AG04450 (cell line): ENCODE results near the gene ELP6. TPM values are rescaled to one million over a fixed set of nuclear protein-coding genes. Genes with fewer than 3 reads are reported as not detected.

Experiments used
- CTCF ChIA-PET: fragments of 300-600, 350-600 bp; formaldehyde crosslinking; extraction: SDS; loops from one replicate; lab custom pipeline; 2022; ENCODE audit warnings: antibody characterized with exemption, inconsistent platforms; lab: Charles Lee
- POLR2A ChIA-PET: fragments of 350-600 bp; formaldehyde crosslinking; extraction: SDS; loops from one replicate; lab custom pipeline; 2021; ENCODE audit warnings: antibody characterized with exemption, inconsistent platforms; lab: Yijun Ruan, JAX
- DNase-seq: peaks from one replicate; pipeline ENCODE4 v3.0.0-alpha.2; 2011; ENCODE audit warnings: low read depth, low spot score
- H3K27ac ChIP-seq: one replicate; pipeline ENCODE4 v1.5.1; 2012; ENCODE audit warnings: low read depth, low read length, control low read depth
- H3K27me3 ChIP-seq: one replicate; pipeline ENCODE4 v1.6.0; 2012; ENCODE audit warnings: low read length; ENCODE audit not compliant: control insufficient read depth, insufficient read depth
- H3K4me3 ChIP-seq: 2 replicates; pipeline ENCODE4 v1.5.1; 2011; ENCODE audit warnings: mild to moderate bottlenecking, low read depth, low read length, control low read depth
- H3K9me3 ChIP-seq: 2 replicates; pipeline ENCODE4 v1.5.1; 2012; ENCODE audit warnings: low read length; ENCODE audit not compliant: control insufficient read depth, insufficient read depth
- CTCF ChIP-seq: IDR thresholded peaks from 2 replicates; pipeline ENCODE4 v1.5.1; 2011; ENCODE audit warnings: low read depth, low read length, control low read depth, inconsistent platforms
- polyA plus RNA-seq: library from polyadenylated mRNA; depleted of rRNA; stranded (reverse); fragments of >200 nt; gene quantifications from 2 replicates; pipeline ENCODE4 v1.2.3, GENCODE V29; 2011

ELP6 gene
- polyA plus RNA-seq, 1 experiment = 40.0 TPM

GRCh38 chr3:47479826-47480160 is 33.7 kb downstream of the ELP6 start:
- POLR2A ChIA-PET = no interaction called here
- CTCF ChIA-PET = no interaction called here
- H3K9me3 ChIP-seq = no peaks in the 10 kb centered on the region

GRCh38 chr3:47478022-47478421 is 35.5 kb downstream of the ELP6 start:
- Histone ChIP-seq H3K27me3 (no peaks in the 10 kb centered on the region), H3K9me3 (no peaks in the 10 kb centered on the region), H3K4me3 (no peak overlapping the region), H3K27ac (no peak overlapping the region)
- TF ChIP-seq CTCF = no peak
- CTCF ChIA-PET = interaction anchor here (0.6 to 1.8 kb wide), 3 partner anchors 8 to 56 kb away, joined by 3 to 4 read pairs (median 3); no protein-coding TSS in a partner anchor
- DNase-seq = no peak
- POLR2A ChIA-PET = no interaction called here

More at GRCh38 chr3:47479826-47480160, 33.7 kb downstream of the ELP6 start:
- DNase-seq = no peak
- H3K27ac ChIP-seq = no peak overlapping the region
- H3K27me3 ChIP-seq = no peaks in the 10 kb centered on the region
- H3K4me3 ChIP-seq = no peak overlapping the region
- TF ChIP-seq CTCF = no peak

- POLR2A ChIA-PET = interaction anchor here (0.6 kb wide), 1 partner anchor 313 kb away, joined by 3 read pairs; no protein-coding TSS in a partner anchor
- Histone ChIP-seq H3K9me3 (no peaks in the 10 kb centered on the region), H3K27ac (no peak overlapping the region)
These were observed 36.8 kb downstream of the ELP6 start for GRCh38 chr3:47476644-47477199.

GRCh38 chr3:47476330-47476626 is 37.2 kb downstream of the ELP6 start:
- Histone ChIP-seq H3K27ac (no peak overlapping the region), H3K27me3 (no peaks in the 10 kb centered on the region), H3K9me3 (no peaks in the 10 kb centered on the region), H3K4me3 (peak overlapping the region; percentile 87)
- ChIA-PET CTCF (interaction anchor here (0.6 to 3.0 kb wide), 8 partner anchors 10 to 57 kb away, joined by 3 to 31 read pairs (median 3); no protein-coding TSS in a partner anchor), POLR2A (interaction anchor here (0.6 kb wide), 1 partner anchor 313 kb away, joined by 3 read pairs; no protein-coding TSS in a partner anchor)
- TF ChIP-seq CTCF = no peak
- DNase-seq = no peak

More at GRCh38 chr3:47476644-47477199, 36.8 kb downstream of the ELP6 start:
- CTCF ChIA-PET = interaction anchor here (0.6 to 3.0 kb wide), 8 partner anchors 10 to 57 kb away, joined by 3 to 31 read pairs (median 3); no protein-coding TSS in a partner anchor
- peak overlapping the region; percentile 87; the same call in 1 of the 2 replicates for H3K4me3 ChIP-seq
- TF ChIP-seq CTCF = no peak
- H3K27me3 ChIP-seq = no peaks in the 10 kb centered on the region
- DNase-seq = no peak

- Histone ChIP-seq H3K4me3 (peak within 1 kb of the TSS; percentile 87), H3K27ac (peak within 1 kb of the TSS; percentile 61), H3K27me3 (no peaks in the 10 kb centered on the region), H3K9me3 (no peaks in the 10 kb centered on the region)
- peak; percentile 44 for DNase-seq
- ChIA-PET CTCF (interaction anchor here (0.6 to 3.0 kb wide), 8 partner anchors 9 to 236 kb away, joined by 3 to 31 read pairs (median 3); no protein-coding TSS in a partner anchor), POLR2A (interaction anchor here (0.7 to 1.6 kb wide), 3 partner anchors 18 to 54 kb away, joined by 3 to 5 read pairs (median 3); no protein-coding TSS in a partner anchor)
- TF ChIP-seq CTCF = peak; percentile 79
These were observed 37.8 kb downstream of the ELP6 start, which contains the start of gene SCAP for GRCh38 chr3:47475570-47476329. Gene SCAP, minus strand, starts transcription at chr3:47475941. Its CDS starts 32,948 bp downstream, at chr3:47442993.
